Amygdala (tissue), 56 donors: ENCODE results near the gene ABCB1.

ENCODE experiments used
- DNase-seq, 56 donors: peaks; one replicate each; lab custom pipeline; 2025; lab: John Stamatoyannopoulos, UW

Gene ABCB1

DNA sequence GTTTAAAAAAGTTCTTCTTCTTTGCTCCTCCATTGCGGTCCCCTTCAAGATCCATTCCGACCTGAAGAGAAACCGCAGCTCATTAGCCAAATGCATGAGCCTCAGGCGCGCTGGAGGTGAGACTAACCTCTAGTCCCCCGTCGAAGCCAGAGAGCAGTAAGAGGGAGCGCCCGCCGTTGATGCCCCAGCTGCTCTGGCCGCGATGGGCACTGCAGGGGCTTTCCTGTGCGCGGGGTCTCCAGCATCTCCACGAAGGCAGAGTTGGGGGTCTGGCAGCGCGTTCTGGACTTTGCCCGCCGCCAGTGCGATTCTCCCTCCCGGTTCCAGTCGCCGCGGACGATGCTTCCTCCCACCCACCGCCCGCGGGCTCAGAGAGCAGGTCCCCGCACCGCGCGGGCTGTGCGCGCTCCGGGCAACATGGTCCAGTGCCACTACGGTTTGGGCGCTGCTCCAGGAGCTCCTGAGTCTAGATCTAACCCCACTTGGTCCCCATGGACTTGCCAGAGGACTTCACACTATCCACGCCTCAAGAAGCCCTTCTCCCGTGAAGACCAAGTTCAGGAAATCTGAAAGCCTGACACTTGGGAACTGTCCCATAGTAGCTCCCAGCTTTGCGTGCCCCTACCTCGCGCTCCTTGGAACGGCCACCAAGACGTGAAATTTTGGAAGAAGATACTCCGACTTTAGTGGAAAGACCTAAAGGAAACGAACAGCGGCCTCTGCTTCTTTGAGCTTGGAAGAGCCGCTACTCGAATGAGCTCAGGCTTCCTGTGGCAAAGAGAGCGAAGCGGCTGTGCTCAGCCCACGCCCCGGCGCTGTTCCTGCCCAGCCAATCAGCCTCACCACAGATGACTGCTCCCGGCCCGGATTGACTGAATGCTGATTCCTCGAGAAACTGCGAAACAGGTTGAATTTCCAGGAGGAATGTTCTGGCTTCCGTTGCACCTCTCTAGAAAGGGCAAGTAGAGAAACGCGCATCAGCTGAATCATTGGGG lies at the start of gene ABCB1:
Gene ABCB1, minus strand, starts transcription at position 755 of the 995 bp plus-strand sequence. Its CDS starts 700 bp downstream, at position 55.
- DNase-seq, result peak in 35 of 56 donors; percentile 1 to 49 (median 14)

DNA sequence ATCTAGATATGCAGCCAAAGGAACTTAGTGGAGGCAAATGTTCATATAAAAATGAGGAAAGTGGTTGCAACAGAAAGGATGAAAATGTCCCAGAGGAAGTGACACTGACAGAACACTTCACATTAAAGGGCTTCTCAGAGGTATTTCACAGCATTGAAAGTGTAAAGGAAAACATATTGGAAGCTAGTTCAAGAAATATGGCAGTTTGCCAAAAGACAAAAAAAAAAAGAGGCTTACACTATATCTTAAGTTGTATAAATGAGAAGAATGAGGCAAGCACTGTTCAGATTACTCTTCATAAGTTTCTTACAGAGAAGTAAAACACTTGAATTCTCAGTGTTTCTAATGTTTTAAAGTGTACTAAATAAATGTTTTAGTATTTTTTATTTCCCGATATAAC lies 47.6 kb upstream of the ABCB1 start:
- no peak for DNase-seq

DNA sequence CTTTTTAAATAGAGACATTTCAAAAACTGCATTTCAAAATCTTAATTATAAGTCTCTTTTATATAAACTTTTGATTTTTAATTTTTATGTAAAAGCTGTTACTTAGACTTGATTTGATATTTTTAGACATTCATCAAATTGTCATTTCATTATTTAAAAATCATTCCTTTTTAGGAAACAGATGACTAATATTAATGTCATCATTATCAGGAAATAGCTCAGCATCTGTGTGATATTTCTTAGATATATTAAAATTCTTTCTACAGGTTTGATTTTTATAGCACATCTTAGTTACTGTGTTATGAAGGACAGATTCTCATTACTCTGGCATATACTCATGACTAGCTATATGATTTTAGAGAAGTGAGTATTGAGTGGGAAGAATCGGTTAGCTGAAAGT lies 44.8 kb upstream of the ABCB1 start:
- DNase-seq, result no peak

DNA sequence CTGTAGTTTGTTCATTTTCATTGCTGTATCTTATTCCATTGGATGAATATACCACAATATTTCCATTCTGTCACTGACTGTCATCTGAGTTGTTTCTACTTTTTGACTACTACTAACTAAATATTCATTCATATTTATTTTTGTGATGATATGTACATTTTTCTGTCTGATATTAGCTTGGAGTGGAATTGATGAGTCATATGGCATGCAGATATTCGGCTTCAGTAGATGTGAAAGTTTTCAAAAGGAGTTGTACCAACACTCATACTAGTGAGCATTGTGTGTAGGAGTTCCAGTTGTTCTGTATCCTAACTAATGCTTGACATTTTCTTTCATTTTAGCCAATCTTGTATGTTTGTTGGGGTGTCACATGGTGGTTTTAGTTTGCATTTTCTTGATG lies 35.2 kb upstream of the ABCB1 start:
- no peak for DNase-seq

DNA sequence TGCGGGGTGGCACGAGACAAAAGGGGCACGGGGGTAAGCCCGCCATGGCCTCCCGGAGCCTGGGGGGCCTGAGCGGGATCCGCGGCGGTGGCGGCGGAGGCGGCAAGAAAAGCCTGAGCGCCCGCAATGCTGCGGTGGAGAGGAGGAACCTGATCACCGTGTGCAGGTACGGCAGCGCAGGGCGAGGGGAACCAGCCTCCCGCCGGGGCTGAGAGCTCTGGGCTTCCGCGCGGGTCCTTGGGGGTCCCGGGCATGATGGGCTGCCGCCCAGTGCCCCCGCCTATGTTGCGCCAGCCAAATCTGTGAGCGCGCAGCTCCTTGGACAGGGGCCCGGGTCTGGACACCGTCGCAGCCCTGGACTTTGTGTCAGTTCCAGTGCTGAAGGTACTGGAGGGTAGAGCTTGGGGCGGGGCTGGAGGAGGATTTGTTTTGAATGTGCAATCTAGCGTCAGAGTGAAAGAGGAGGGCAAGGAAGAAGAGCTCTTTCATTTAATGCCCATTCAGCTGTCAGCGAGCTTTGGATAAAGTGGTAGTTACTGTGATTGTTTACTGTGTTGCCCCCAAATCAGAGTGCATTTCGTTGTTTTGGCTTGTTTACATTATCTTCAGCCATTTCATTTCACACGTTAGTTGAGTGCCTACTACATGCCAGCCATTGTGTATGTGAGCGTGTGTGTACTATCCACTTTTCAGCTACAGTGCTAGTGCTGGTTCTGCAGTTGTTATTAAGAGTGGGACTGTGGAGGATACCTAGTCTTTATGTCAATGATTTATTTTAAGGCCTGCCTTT lies 28.3 kb upstream of the ABCB1 start:
- peak in 21 of 56 donors; percentile 1 to 58 (median 20) for DNase-seq

DNA sequence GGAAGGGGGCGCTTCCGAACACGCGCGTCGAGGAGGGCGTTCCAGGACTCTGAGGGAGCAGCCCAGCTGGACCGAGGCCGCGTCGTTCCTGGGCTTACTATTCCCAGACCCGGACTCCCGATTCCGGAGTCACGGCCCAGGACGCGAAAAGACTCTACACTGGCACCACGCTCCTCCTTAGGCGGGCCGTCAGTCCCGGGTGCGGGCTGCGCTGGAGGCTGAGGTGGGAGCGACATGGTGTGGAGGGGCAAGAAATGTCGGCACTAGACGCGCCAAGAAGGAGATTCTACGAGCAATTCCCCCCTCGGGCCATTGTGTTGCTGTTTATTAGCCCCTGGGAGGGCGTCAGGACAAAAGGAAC lies 26.9 kb upstream of the ABCB1 start:
- DNase-seq, result peak in 18 of 56 donors; percentile 11 to 51 (median 27)

DNA sequence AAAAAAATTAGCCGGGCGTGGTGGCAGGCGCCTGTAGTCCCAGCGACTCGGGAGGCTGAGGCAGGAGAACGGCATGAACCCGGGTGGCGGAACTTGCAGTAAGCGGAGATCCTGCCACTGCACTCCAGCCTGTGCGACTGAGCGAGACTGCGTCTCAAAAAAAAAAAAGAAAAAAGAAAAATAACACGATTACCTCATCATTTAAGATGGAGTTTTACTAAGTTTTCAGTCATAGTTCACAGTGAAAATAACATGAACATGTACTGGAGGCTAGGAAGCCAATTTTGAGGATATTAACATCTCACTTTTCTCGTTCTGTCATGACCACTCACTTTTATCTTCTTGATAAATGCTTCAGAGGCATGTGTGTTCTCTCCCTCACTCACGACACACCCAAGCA lies 24.4 kb upstream of the ABCB1 start:
- DNase-seq, result no peak

DNA sequence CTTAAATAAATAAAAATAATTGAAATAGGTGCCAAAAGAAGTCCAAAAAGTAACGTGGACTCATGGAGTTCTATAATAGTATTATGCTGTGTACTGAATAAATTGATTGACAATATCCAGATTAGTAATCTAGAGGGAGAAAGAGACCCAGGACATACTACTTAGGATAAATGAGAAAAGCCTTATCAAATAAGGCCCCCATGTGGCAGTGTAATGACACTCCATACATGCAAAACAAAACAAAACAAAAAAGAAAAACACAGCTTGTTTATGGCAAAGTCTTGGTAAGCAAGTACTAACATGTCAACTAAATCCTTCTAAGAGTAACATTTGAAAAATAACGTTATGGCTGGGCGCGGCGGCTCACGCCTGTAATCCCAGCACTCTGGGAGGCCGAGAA lies 23.9 kb upstream of the ABCB1 start:
- DNase-seq, result no peak

DNA sequence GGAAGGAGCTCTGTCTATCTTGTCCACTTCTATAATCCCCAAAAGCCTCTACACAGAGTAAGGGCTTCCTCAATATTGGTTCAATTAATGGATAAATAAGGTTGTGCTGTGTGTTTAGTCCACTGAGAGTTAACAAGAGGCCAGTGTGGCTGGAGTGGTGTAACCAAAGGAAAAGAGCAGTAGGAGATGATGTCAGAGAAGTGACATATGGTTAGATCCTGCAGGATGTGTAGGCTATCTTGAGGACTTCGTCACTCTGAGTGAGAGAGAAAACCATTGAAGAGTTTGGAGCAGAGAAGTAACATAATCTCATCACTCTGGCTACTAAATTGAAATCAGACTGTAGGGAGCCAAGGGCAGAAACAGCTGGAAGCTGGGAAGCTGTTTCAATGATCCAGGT lies 14.5 kb upstream of the ABCB1 start:
- no peak for DNase-seq

DNA sequence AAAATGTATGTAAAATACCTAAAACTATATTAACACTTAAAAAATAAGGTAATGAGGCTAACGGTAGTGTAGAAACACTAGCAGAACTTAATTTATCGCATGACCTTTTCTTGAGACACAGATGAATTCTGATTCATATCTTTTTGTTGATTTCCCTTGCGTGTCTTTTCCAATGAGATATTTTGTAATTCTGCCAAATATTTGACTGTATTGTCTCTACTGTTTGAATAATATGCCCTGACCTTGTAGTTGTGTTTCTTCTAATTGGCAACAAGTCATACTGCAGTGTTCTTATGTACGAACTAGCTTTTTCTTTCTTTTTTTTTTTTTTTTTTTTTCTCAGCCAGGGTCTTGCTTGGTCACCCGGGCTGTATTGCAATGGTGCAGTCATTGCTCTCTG lies 9.2 kb upstream of the ABCB1 start:
- DNase-seq, result no peak

DNA sequence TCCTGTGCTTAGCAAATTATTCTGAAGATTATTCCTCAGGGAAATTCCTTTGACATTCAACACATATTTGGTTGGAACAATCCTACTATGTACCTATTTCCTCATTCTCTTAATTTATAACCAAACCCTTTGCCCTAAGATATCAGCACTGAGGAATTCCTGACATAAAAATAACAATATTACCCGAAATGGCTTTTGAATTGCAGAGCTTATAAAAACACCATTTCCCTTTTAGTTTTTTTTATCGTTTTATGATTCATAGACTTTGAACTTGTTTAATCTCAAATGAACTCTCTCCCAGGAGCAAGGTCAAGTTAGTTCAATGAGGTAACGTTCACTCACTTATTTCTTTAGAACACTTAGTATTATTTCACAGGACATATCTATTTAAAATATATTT lies 7.7 kb upstream of the ABCB1 start:
- no peak for DNase-seq

DNA sequence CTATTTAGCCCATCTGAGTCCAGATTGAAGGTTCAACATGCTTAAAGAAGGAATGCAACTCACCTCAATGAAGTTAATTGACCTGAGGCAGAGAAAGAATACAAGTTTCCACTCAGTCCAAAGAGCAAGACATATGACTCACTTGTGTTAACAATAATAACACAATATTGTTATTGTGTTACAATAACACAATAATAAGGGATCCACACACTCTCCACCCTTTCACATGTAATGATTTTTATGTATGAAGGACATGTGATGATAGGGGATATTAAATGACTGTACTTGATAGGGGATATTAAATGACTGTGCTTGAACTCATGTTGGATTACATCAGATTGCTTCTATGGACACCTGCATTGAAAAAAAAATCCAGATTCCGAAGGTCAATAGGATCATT lies 3.6 kb upstream of the ABCB1 start:
- no peak for DNase-seq

DNA sequence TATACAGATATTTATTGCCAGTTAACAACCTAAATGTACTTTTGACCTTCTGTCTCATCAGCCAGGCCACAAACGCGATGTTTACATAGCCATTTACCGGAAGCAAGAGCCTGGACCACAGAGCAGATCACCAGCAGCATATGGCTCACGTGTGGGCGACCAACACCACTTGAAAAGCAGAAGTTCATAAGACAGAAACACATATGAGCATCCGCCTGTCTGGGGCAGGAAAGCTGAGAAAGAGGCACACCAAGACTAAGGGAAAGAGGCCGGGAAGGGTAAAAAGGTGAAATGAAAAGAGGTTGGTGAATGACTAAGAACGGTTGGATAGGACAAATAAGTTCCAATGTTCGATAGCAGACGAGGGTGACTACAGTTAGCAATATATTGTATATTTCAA lies 1.3 kb downstream of the ABCB1 start:
- DNase-seq, result peak in 2 of 56 donors; percentile 1

DNA sequence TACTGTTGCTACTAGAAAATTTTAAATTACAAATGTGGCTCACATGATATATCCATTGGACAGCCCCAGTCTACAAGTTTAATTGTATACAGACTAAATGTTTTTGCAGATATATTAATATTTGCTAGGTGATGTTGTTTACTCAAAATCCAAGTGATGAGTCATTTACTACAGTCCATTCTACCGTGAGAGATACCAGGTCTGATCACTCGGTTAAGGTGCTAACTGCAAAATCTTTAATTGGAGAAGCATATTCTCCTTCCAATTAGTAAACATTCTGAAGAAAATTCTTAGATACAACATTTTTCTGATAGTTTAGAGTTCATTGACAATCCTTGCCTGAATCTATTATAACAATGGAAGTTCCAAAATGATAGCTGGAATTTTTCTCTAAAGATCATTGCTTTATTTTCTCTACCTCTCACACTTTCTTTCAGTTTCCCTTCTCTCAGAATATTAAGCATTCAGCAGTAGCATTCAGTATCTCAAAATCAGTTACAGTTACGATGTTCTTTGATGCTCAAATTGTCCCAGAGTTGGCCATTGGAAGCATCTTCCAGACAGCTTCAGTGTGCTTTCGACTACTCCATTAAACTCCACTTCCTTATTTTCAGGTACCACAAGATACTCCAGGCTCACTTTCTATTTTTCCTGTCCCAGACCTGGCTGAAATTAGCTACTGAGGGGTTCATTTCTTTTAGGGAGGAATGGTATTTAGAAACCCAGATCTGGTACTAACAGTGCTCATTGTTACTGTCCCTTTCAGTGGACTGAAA lies 2.3 kb downstream of the ABCB1 start:
- no peak for DNase-seq

DNA sequence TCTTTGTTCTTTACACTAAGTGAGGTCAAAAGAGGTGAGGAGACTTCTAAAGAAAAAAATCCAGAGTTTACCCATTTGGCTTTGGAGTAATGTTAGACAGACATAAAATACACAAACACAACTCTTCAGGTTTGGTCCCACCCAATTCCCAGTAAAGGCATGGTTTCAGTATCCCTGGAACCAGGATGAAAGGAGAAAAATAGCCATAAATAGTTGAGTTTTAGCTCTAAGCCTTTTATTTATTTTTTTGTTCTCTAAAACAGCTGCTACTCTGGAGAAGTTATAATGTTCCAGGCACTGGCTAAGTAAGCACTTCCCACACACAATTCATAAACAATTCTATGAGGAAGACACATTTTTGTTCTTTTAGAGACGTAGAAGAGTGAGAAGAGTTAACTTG lies 4.0 kb downstream of the ABCB1 start:
- DNase-seq, result no peak

DNA sequence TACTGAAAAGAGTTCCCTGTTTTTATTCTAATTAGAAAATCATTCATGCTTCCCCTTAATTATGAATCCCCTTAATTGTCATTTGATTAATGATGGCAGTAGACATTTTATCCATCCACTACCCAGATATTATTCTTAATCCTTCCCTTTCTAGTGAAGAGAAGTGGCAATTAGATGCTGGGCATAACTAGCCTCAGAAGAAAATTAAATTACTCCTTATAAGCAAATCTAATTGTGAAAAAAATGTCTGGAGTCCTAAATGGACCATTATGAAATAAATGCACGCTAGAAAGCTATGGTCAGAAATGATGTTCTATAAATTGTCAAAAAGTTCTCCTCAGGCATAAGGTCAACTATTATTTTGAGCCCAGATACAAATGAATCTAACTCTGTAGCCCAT lies 4.5 kb downstream of the ABCB1 start:
- no peak for DNase-seq

DNA sequence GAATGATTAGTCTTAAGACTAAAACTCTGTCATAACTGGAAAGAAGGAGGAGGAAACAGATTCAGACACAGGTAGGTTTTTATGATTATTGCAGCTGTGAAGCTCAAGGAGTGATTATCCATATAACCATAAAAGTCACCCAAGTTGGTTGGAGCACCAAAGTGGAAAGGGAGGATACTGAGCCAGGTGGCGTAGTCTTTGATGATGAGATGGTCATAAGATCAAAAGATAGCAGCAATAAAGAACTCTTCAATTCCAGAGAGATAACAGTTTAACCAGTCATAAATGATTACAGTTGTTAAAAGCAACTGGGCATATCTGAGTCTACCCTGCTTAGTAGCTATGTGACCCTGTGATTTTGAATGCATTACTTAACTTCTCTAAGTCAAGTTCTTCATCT lies 8.4 kb downstream of the ABCB1 start:
- no peak for DNase-seq

DNA sequence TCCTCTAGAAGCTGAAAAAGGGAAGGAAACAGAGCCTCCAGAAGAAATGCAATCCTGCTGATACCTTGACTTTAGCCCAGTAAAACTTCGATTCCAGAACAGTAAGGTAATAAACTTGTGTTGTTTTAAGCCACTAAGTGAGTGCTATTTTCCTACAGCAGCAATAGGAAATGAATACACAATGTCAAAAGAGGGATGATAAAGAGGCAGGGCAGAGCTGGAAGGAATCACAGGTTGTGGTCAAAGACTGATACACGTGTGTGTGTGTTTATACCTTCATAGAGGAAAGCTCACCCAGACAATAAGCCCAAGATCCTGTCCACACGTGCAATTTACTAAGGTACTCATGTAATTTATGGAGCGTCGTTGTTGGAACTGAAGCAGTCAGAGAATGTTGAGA lies 9.5 kb downstream of the ABCB1 start:
- no peak for DNase-seq

DNA sequence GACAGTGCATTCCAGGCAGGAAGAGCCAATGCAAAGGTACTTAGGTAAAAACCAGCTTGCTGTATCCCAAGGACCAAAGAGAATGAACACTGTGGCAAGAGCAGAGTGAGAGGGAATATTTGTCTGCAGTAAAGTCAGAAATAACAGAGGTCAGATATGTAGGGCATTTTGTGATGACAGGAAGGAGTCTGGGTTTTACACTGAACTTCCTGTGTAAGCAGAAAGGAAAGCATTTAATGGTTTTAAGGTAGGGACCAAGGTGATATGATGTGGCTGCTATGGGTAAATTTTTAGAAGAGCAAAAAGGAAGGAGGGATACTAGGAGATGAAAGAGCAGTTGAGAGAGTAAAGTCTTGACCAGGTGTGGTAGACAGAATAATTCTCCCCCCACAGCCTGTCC lies 10.1 kb downstream of the ABCB1 start:
- no peak for DNase-seq

DNA sequence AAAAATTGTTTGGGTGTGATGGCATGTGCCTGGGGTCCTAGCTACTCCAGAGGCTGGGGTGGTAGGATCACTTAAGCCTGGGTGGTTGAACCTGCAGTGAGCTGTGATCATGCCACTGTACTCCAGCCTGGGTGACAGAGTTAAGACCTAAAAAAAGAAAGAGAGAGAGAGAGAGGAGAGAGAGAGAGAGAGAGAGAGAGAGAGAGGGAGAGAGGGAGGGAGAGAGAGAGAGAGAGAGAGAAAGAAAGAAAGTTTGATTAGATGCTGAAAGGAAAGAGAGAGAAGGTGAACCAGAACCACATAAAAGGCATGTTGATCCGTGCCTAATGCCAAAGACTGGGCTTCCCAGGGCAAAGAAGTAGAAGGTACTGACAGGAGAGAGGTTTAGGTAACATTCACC lies 11.1 kb downstream of the ABCB1 start:
- DNase-seq, result no peak

DNA sequence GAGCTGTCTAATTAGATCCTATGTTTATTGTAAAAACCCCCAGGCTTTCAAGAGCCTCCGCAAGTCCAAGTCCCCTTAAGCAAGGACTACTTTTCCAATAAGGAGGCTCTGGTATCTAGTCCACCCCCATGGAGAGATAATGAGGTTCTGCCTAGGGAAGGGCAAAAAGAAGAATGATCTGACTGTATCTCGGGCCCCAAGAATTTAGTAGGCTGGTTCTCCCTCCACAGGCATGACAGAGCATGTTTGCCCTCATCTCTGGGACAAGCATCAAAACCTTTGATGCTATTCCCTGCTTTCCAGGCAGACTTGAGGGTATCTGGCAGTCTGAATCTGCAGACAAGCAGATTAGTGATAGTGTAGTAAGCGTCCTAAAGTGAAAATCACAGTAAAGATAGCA lies 19.0 kb downstream of the ABCB1 start:
- no peak for DNase-seq
